SK-N-SH (cell line): ENCODE results near the gene NKAIN4. TPM values are rescaled to one million over a fixed set of nuclear protein-coding genes. Genes with fewer than 3 reads are reported as not detected.

Experiments used
- CTCF ChIA-PET: fragments of 300-600, 350-600 bp; formaldehyde crosslinking; extraction: SDS; loops from one replicate; lab custom pipeline; 2021; lab: Yijun Ruan, JAX
- POLR2A ChIA-PET: fragments of 350-600 bp; sonication (Branson Sonifier 250); formaldehyde crosslinking; extraction: SDS; loops from one replicate; lab custom pipeline; 2020; ENCODE audit warnings: antibody characterized with exemption, inconsistent platforms; lab: Yijun Ruan, JAX
- DNase-seq: peaks from one replicate; pipeline ENCODE4 v3.0.0; 2012
- H2AFZ ChIP-seq: fragments of 200-600 bp; sonication (generic); 2 replicates; pipeline ENCODE4 v1.8.1; 2016; ENCODE audit warnings: antibody characterized with exemption, mild to moderate bottlenecking, low read depth
- H3F3A ChIP-seq: fragments of 200-600 bp; sonication (generic); replicated peaks from 2 replicates; pipeline ENCODE3; 2016; ENCODE audit warnings: antibody characterized with exemption, mild to moderate bottlenecking; ENCODE audit not compliant: insufficient read depth
- H3K27ac ChIP-seq, 2 experiments: fragments of 200-500 bp in 1 of 2; fragments of 200-600 bp in 1 of 2; sonication (Bioruptor generic) in 1 of 2; sonication (generic), shearing (Covaris generic) in 1 of 2; 2 replicates each; pipeline versions ENCODE4 v1.5.1 to v1.6.1; 2014 to 2016; ENCODE audit warnings: low read depth in 2 of 2, inconsistent platforms in 1 of 2, low read length in 1 of 2, mild to moderate bottlenecking in 1 of 2, mixed read lengths in 1 of 2
- H3K27me3 ChIP-seq: fragments of 200-600 bp; sonication (generic), shearing (Covaris generic); 2 replicates; pipeline ENCODE4 v1.6.1; 2016; ENCODE audit warnings: mixed run types; ENCODE audit not compliant: insufficient read depth
- H3K36me3 ChIP-seq, 2 experiments: fragments of 200-500 bp in 1 of 2; fragments of 200-600 bp in 1 of 2; sonication (Bioruptor generic) in 1 of 2; sonication (generic) in 1 of 2; replicated peaks in 1 of 2; 2 replicates each; pipeline versions ENCODE3 to v1.5.1; 2014 to 2016; ENCODE audit warnings: low read length in 1 of 2, mild to moderate bottlenecking in 1 of 2; ENCODE audit not compliant: insufficient read depth in 2 of 2, control insufficient read depth in 1 of 2
- H3K4me1 ChIP-seq, 2 experiments: fragments of 200-500 bp in 1 of 2; fragments of 200-600 bp in 1 of 2; sonication (Bioruptor generic) in 1 of 2; sonication (generic), shearing (Covaris generic) in 1 of 2; 2 replicates each; pipeline versions ENCODE4 v1.5.1 to v1.6.1; 2014 to 2016; ENCODE audit warnings: low read depth in 1 of 2, low read length in 1 of 2, mixed run types in 1 of 2; ENCODE audit not compliant: insufficient read depth in 2 of 2, control insufficient read depth in 1 of 2
- H3K4me2 ChIP-seq: fragments of 200-600 bp; sonication (generic), shearing (Covaris generic); 2 replicates; pipeline ENCODE4 v1.6.1; 2017; ENCODE audit warnings: mixed run types
- H3K4me3 ChIP-seq, 2 experiments: fragments of 200-500 bp in 1 of 2; fragments of 200-600 bp in 1 of 2; sonication (Bioruptor generic) in 1 of 2; sonication (generic), shearing (Covaris generic) in 1 of 2; 2 replicates each; pipeline versions ENCODE4 v1.5.1 to v1.8.1; 2014 to 2016; ENCODE audit warnings: low read depth in 2 of 2, inconsistent platforms in 1 of 2, low read length in 1 of 2, mild to moderate bottlenecking in 1 of 2, mixed read lengths in 1 of 2, moderate library complexity in 1 of 2
- H3K79me2 ChIP-seq: fragments of 200-600 bp; sonication (generic); 2 replicates; pipeline ENCODE4 v1.8.1; 2017; ENCODE audit warnings: mild to moderate bottlenecking; ENCODE audit not compliant: insufficient read depth
- H3K9ac ChIP-seq: fragments of 200-600 bp; sonication (generic); 2 replicates; pipeline ENCODE4 v1.6.1; 2017; ENCODE audit warnings: mixed run types
- H3K9me2 ChIP-seq: fragments of 200-600 bp; sonication (generic); 2 replicates; pipeline ENCODE4 v1.6.1; 2017; ENCODE audit warnings: mixed run types
- H3K9me3 ChIP-seq: fragments of 200-600 bp; sonication (generic); 2 replicates; pipeline ENCODE4 v1.6.1; 2017; ENCODE audit warnings: mixed run types, mild to moderate bottlenecking, moderate library complexity
- H4K20me1 ChIP-seq: fragments of 200-600 bp; sonication (generic); 2 replicates; pipeline ENCODE4 v1.6.1; 2017; ENCODE audit warnings: mild to moderate bottlenecking, mixed run types; ENCODE audit not compliant: insufficient read depth
- CTCF ChIP-seq: fragments of 200-600 bp; sonication (generic); IDR thresholded peaks from 2 replicates; pipeline ENCODE4 v1.6.1; 2017; ENCODE audit warnings: antibody characterized with exemption, mild to moderate bottlenecking, moderate library complexity
- FOSL2 ChIP-seq: IDR thresholded peaks from 2 replicates; pipeline ENCODE4 v1.4.0; 2012; ENCODE audit warnings: low read depth, mild to moderate bottlenecking, moderate library complexity, borderline replicate concordance
- FOXM1 ChIP-seq: IDR thresholded peaks from 2 replicates; pipeline ENCODE4 v1.4.0; 2012; ENCODE audit warnings: low read depth, mild to moderate bottlenecking
- MXI1 ChIP-seq: IDR thresholded peaks from 2 replicates; pipeline ENCODE4 v1.6.1; 2012; ENCODE audit warnings: mild to moderate bottlenecking, low read depth, low read length, improper control_type of control experiment
- PBX3 ChIP-seq: IDR thresholded peaks from 2 replicates; pipeline ENCODE4; 2012
- RAD21 ChIP-seq: IDR thresholded peaks from 2 replicates; pipeline ENCODE4 v1.6.1; 2012; ENCODE audit warnings: mild to moderate bottlenecking, low read length
- SMC3 ChIP-seq: IDR thresholded peaks from 2 replicates; pipeline ENCODE4 v1.6.1; 2012; ENCODE audit warnings: low read depth, low read length, improper control_type of control experiment
- TCF12 ChIP-seq: IDR thresholded peaks from 2 replicates; pipeline ENCODE4 v1.4.0; 2012
- TEAD4 ChIP-seq: IDR thresholded peaks from 2 replicates; pipeline ENCODE4 v1.4.0; 2012; ENCODE audit warnings: mild to moderate bottlenecking, borderline replicate concordance; ENCODE audit not compliant: insufficient read depth
- USF1 ChIP-seq: IDR thresholded peaks from 2 replicates; pipeline ENCODE4 v1.4.0; 2012; ENCODE audit warnings: low read depth, borderline replicate concordance
- WGBS: methylation state at CpG from one replicate; pipeline ENCODE4 v1.1.6; 2017; ENCODE audit warnings: low lambda C conversion rate; 5-methylcytosine and 5-hydroxymethylcytosine counted together
- polyA plus RNA-seq, 3 experiments: library from polyadenylated mRNA; depleted of rRNA; stranded (reverse); fragments of >200 nt; gene quantifications; 2 replicates each; pipeline ENCODE4 v1.2.3, GENCODE V29; 2012

NKAIN4 gene
- polyA plus RNA-seq, 1 of the 3 experiments (the other 2 are of a cell fraction): not detected

- H3K79me2 ChIP-seq: no peaks in the 10 kb centered on the region
- H3K27ac ChIP-seq: no peak overlapping the region
- H3K4me2 ChIP-seq: no peak overlapping the region
- H3K36me3 ChIP-seq: peaks cover 0 to 28% of the 10 kb centered on the region in 2 experiments
- no peaks in the 10 kb centered on the region for H3K9me2 ChIP-seq
- H3K9ac ChIP-seq: no peak overlapping the region
- no peaks in the 10 kb centered on the region; a peak in 1 of 4 replicates for H3K4me1 ChIP-seq
- peaks cover 21% of the 10 kb centered on the region; the same call in 1 of the 2 replicates for H4K20me1 ChIP-seq
- no peak overlapping the region for H2AFZ ChIP-seq
- WGBS: 38% methylated on average over 8 of the region's 26 CpGs
- H3K27me3 ChIP-seq: peaks cover 6% of the 10 kb centered on the region; the same call in 1 of the 2 replicates
- ChIA-PET POLR2A (interaction anchor here (0.5 kb wide), 1 partner anchor 18 kb away, joined by 3 read pairs; no protein-coding TSS in a partner anchor), CTCF (interaction anchor here (0.6 to 3.1 kb wide), 20 partner anchors 8 to 230 kb away, joined by 3 to 40 read pairs (median 4); partner anchors contain the start of gene ARFGAP1)
- peak; percentile 95 for DNase-seq
- H3K4me3 ChIP-seq: no peak overlapping the region
- H3F3A ChIP-seq: peaks cover 4% of the 10 kb centered on the region
- no peaks in the 10 kb centered on the region for H3K9me3 ChIP-seq
- TF ChIP-seq MXI1 (no peak), RAD21 (peak; percentile 40), FOXM1 (no peak), CTCF (peak; percentile 68), TCF12 (no peak), SMC3 (peak; percentile 41; the same call in 1 of the 2 replicates)
Observed at GRCh38 chr20:63290677-63291472, 36.6 kb upstream of the NKAIN4 start.

- Histone ChIP-seq H3K4me1 (no peaks in the 10 kb centered on the region; a peak in 1 of 4 replicates), H3K9me2 (no peaks in the 10 kb centered on the region), H2AFZ (no peak overlapping the region), H3K4me3 (no peak overlapping the region), H3K27ac (no peak overlapping the region), H3K9ac (no peak overlapping the region), H3K36me3 (peaks cover 0 to 34% of the 10 kb centered on the region in 2 experiments), H3F3A (peaks cover 4% of the 10 kb centered on the region), H3K27me3 (no peaks in the 10 kb centered on the region), H4K20me1 (peaks cover 21% of the 10 kb centered on the region; the same call in 1 of the 2 replicates), H3K4me2 (no peak overlapping the region), H3K79me2 (no peaks in the 10 kb centered on the region), H3K9me3 (no peaks in the 10 kb centered on the region)
- CTCF ChIA-PET: interaction anchor here (0.7 to 3.2 kb wide), 12 partner anchors 8 to 230 kb away, joined by 3 to 40 read pairs (median 5); no protein-coding TSS in a partner anchor
- 93% methylated on average over 5 of the region's 17 CpGs for WGBS
- POLR2A ChIA-PET: no interaction called here
- DNase-seq: no peak
- TF ChIP-seq PBX3 (0 out of 2 replicates have a peak, but pooled peaks have one; percentile 4), TEAD4 (no peak), USF1 (no peak), FOSL2 (no peak)
Observed at GRCh38 chr20:63290136-63290676, 35.9 kb upstream of the NKAIN4 start.
